ENCODE measurements around the gene SUGCT. TPM values are rescaled to one million over a fixed set of nuclear protein-coding genes. Genes with fewer than 3 reads are reported as not detected.

The SUGCT gene
- total RNA-seq, 3 donors from 2014 or later (not counting 1 experiment from before 2014, with no cell fraction given), result 0.40 to 0.59 TPM; not detected in 1

- peaks cover 5% of the 10 kb centered on the region in 2 donors for H3K9me3 Mint-ChIP-seq
- H3K27ac Mint-ChIP-seq, result no peak overlapping the region
- ATAC-seq (no peak), DNase-seq (no peak)
- Histone ChIP-seq H3K4me3 (ENCODE audit: low read length) (no peak overlapping the region), H3K27ac (ENCODE audit: low read length) (no peak overlapping the region), H3K9me3 (ENCODE audit: control insufficient read depth, insufficient read depth, low read length) (peaks cover 2% of the 10 kb centered on the region), H3K27me3 (ENCODE audit: control insufficient read depth, insufficient read depth, low read length) (no peaks in the 10 kb centered on the region), H3K4me1 (ENCODE audit: control insufficient read depth, insufficient read depth, low read length) (no peaks in the 10 kb centered on the region), H3K36me3 (ENCODE audit: control insufficient read depth, insufficient read depth, low read length) (no peaks in the 10 kb centered on the region)
- no peak overlapping the region for H3K4me3 Mint-ChIP-seq
- TF ChIP-seq CTCF (IDR thresholded peaks at IDR 0.05), result no peak
- 90% methylated on average over 10 of the region's 10 CpGs for WGBS (ENCODE audit: insufficient coverage)
- H3K4me1 Mint-ChIP-seq, result no peaks in the 10 kb centered on the region
- intact Hi-C loops (cut with micrococcal nuclease), result no loop called here
- no peaks in the 10 kb centered on the region for H3K27me3 Mint-ChIP-seq (ENCODE audit: low read depth in 2 of 2)
- H3K36me3 Mint-ChIP-seq, result no peaks in the 10 kb centered on the region
Measured at GRCh38 chr7:40828686-40829600, 694.1 kb downstream of the SUGCT start.

DNA sequence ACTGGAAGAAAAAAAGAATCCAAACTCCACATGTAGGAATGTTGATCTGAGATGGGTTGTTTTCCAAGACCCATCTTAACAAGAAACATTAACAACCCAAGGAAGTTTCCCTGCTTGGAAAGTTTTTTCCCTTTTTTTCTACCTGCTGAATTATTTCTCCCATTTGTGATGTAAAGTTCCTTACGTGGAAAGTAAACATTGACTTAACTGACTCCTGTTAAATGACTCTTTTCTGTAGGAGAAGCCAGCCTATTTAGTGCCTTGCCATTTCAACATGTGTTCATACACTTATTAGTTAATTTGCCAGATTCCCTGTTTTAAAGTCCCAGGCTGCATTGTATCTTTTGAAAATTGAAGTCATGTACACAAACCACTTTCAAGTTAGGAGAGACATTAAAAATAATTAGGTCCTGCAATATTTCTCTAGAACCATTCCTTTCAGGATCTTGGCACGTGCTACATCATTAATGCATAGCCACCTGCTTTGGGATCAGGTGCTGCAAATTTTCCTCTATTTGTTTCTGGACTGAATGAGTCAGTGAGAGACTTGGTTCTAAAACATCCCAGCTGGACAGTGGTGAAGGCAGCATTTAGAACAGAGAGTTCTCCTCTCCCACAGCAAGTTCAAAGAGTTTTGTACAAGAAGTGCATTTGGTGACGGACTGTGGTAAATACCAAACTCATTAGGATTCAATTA lies 698.5 kb downstream of the SUGCT start:
- H3K4me1 ChIP-seq (ENCODE audit: control insufficient read depth, insufficient read depth, low read length), result no peaks in the 10 kb centered on the region
- TF ChIP-seq CTCF (IDR thresholded peaks at IDR 0.05), result no peak
- Mint-ChIP-seq H3K9me3 (peaks cover 4 to 7% of the 10 kb centered on the region in 2 donors), H3K4me1 (no peaks in the 10 kb centered on the region), H3K36me3 (no peaks in the 10 kb centered on the region), H3K27ac (no peak overlapping the region), H3K4me3 (no peak overlapping the region), H3K27me3 (ENCODE audit: low read depth in 2 of 2) (no peaks in the 10 kb centered on the region)
- no peak overlapping the region for H3K4me3 ChIP-seq (ENCODE audit: low read length)
- no peaks in the 10 kb centered on the region for H3K27me3 ChIP-seq (ENCODE audit: control insufficient read depth, insufficient read depth, low read length)
- DNase-seq (no peak), ATAC-seq (no peak)
- 86% methylated on average over 2 of the region's 3 CpGs for WGBS (ENCODE audit: insufficient coverage)
- H3K27ac ChIP-seq (ENCODE audit: low read length), result no peak overlapping the region
- no peaks in the 10 kb centered on the region for H3K36me3 ChIP-seq (ENCODE audit: control insufficient read depth, insufficient read depth, low read length)
- H3K9me3 ChIP-seq (ENCODE audit: control insufficient read depth, insufficient read depth, low read length), result peaks cover 2% of the 10 kb centered on the region
- intact Hi-C loops (cut with micrococcal nuclease), result no loop called here

- Mint-ChIP-seq H3K4me1 (no peaks in the 10 kb centered on the region), H3K4me3 (no peak overlapping the region), H3K27ac (no peak overlapping the region), H3K9me3 (peaks cover 4 to 7% of the 10 kb centered on the region in 2 donors), H3K27me3 (ENCODE audit: low read depth in 2 of 2) (no peaks in the 10 kb centered on the region), H3K36me3 (no peaks in the 10 kb centered on the region)
- no peak overlapping the region for H3K4me3 ChIP-seq (ENCODE audit: low read length)
- DNase-seq (no peak), ATAC-seq (no peak)
- WGBS (ENCODE audit: insufficient coverage), result 49% methylated on average over 2 of the region's 2 CpGs
- H3K9me3 ChIP-seq (ENCODE audit: control insufficient read depth, insufficient read depth, low read length), result peaks cover under 1% of the 10 kb centered on the region
- intact Hi-C loops (cut with micrococcal nuclease), result no loop called here
- no peaks in the 10 kb centered on the region for H3K27me3 ChIP-seq (ENCODE audit: control insufficient read depth, insufficient read depth, low read length)
- no peaks in the 10 kb centered on the region for H3K36me3 ChIP-seq (ENCODE audit: control insufficient read depth, insufficient read depth, low read length)
- no peak for TF ChIP-seq CTCF (IDR thresholded peaks at IDR 0.05)
- H3K27ac ChIP-seq (ENCODE audit: low read length), result no peak overlapping the region
- no peaks in the 10 kb centered on the region for H3K4me1 ChIP-seq (ENCODE audit: control insufficient read depth, insufficient read depth, low read length)
Measured at GRCh38 chr7:40833888-40834234, 699.1 kb downstream of the SUGCT start.
